SK-N-DZ (cell line): Measurements from ENCODE around the gene NCOA3.
"Not testable (repeated sequence)": the region's sequence is repeated elsewhere in the genome, so short reads cannot be mapped to it uniquely, and the experiment has no call there.

Experiments
- DNase-seq: peaks from one replicate; pipeline ENCODE4 v3.0.0-alpha.2; 2015; ENCODE audit warnings: low spot score

The NCOA3 gene

DNA sequence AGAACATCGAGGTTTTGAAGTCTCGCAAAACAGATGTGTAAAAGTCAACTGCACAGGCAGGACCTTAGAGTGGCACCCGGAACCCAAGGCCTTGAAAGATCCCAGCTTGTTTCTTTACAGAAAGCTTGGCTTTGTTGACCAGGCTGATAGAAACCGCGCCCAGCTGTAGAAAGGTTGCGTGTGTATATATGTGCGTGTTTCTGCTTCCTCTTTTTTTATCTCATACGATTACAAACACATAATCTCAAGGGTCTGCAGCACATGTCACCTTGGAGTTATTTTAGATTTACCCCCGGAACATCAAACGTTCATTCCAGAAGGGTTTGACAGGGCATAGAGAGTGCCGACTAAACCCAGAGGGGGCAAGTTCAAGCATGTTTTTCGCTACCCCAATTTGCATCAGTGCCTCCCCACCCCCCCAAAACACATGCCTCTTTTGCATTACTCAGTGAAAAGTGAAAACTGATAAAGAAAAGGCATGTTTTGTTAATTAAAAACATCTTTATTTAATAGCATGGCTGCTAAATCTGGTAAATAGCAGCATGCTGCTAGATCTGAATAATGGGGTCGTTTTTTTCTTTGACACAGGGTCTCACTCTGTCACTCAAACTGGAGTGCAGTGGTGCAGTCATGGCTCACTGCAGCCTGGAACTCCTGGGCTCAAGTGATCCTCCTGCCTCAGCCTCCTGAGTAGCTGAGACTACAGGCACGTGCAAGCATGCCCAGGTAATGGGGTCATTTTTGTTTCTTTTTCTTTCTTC lies 33.2 kb upstream of the NCOA3 start:
- DNase-seq: no peak

DNA sequence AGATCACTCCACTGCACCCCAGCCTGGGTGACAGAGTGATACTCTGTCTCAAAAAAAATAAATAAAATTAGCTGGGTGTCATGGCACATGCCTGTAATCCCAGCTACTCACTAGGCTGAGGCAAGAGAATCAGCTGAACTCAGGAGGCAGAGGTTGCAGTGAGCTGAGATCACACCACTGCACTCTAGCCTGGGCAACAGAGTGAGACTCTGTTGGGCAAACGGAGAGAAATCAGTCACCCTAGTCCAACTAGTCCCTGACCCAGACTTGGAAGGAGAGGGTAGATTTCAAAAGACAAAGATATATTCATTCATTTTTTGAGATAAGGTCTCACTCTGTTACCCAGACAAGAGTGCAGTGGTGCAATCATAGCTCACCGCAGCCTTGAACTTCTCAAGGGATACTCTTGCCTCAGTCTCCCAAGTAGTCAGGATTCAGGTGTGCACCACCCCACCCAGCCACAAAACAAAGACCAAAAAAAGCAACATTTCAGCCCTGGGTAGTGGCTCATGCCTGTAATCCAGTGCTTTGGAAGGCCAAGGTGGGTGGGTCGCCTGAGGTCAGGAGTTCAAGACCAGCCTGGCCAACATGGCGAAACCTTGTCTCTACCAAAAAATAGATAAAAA lies 26.2 kb upstream of the NCOA3 start:
- no peak for DNase-seq

DNA sequence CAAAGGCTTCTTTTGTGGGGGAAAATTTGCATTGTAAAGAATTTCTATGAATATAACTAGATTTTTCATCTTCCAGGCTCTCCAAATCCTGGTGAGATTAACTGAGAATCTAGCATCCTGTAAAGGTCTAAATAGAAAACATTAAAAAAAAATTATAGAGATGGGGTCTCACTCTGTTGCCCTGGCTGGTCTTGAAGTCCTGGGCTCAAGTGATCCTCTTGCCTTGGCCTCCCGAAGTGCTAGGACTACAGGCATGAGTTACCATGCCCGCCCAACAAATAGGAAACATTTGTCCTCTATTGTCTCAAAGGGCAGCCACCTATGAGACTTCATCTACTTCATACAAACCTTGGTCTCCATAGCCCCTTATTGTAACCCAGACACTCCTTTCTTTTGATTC lies 25.2 kb upstream of the NCOA3 start:
- DNase-seq: no peak

DNA sequence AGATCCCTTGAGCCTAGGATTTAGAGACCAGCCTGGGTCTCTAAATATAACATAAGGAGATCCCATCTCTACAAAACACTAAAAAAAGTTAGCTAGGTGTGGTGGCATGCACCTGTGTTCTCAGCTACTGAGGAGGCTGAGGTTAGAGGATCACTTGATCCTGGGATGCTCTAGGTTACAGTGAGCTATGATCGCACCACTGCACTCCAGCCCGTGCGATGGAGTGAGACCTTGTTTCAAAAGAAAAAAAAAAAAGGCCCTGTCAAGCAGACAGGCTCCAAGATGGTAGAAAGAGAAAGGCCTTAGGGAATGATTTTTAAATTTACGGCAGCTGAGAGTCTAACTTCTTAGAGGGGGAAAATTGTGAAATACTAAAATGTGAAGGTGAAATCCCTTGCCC lies 22.6 kb upstream of the NCOA3 start:
- no peak for DNase-seq

DNA sequence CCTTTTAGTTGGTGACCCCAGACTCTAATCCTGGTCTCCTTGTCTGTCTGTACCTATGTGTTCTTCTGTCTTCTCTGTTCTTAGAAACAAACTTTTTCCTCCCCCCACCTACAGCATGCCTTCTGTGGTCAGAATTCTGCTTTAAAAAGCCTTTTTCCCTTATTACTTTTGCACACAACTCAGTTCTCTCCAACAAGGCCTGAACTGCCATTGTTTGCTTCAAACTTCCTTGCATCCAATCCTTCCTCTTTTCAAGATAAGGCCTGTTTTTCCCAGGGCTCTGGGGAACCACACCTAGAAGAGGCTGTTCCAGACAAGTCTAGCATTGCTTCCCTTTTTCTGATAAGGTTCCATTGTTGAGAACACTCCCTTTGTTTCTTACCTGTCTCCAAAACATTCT lies 22.2 kb upstream of the NCOA3 start:
- no peak for DNase-seq

DNA sequence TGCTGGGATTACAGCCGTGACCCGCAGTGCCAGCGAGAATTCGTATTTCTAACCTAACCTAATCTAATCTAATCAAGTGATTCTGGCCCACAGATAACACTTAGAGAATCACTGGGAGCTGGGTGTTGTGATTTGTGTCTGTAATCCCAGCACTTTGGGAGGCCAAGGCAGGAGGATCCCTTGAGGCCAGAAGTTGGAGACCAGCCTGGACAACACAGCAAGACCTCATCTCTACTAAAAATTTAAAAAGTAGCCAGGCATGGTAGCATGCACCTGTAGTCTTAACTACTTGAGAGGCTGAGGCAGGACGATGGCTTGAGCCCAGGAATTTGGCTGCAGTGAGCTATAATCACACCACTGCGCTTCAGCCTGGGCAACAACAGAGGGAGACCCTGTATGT lies 21.4 kb upstream of the NCOA3 start:
- no peak for DNase-seq

DNA sequence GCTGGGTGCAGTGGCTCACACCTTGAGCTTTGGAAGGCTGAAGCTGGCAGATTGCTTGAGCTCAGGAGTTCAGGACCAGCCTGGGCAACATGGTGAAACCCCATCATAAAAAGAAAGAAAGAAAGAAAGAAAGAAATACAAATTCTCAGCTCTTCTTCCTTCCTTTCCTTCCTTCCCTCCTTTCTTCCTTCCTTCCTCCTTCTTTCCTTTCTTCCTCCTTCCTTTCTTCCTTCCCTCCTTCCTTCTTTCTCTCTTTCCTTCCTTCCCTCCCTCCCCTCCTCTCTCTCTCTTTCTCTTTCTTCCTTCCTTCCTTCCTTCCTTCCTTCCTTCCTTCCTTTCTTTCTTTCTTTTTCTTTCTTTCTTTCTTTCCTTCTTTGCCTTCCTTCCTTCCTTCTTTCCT lies 21.0 kb upstream of the NCOA3 start:
- no peak for DNase-seq

DNA sequence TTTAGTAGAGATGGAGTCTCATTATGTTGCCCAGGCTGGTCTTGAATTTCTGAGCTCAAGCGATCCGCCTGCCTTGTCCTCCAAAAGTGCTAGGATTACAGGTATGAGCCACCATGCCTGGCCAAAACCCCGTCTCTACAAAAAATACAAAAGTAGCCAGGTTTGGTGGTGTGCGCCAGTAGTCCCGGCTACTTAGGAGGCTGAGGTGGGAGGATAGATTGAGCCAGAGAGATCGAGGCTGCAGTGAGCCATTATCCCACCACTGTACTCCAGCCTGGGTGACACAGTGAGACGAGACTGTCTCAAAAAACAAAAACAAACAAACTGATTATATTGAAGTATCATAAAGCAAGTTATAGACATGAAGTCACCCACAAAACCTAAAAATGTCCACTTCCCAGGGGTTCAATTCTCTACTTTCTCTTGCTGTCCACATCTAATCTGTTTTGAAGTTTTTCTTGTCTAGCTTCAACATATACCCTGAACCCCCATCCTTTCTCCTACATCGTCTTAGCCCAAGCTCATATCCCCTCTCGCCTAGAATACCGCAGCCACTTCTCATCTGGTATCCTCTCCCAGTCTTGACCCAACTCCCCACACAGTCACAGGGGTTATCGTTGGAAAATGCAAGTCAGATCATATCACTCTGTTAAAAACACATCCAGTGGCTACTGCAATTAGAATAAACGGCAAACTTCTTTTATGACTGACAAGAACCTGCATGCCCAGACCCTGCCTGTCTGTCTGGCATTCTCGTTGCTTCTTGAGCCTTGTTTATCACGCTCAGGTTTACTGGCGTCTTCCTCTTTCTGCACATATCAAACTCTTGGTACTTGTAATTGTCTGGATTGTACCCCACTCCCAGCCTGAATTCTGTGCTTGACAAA lies 20.1 kb upstream of the NCOA3 start:
- DNase-seq: no peak

DNA sequence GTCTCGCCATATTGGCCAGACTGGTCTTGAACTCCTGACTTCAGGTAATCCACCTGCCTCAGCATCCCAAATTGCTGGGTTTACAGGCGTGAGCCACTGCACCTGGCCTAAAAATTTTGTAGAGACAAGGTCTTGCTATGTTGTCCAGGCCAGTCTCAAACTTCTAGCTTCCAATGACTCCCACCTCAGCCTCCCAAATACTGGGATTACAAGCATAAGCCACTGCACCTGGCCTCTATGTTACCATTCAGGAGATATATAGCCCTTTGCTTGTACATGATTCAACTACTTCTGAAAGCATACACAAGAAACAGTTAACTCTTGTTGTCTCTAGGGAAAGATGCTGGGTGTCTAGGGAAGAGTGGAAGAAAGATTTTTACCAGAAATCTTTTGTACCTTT lies 19.0 kb upstream of the NCOA3 start:
- DNase-seq: no peak

DNA sequence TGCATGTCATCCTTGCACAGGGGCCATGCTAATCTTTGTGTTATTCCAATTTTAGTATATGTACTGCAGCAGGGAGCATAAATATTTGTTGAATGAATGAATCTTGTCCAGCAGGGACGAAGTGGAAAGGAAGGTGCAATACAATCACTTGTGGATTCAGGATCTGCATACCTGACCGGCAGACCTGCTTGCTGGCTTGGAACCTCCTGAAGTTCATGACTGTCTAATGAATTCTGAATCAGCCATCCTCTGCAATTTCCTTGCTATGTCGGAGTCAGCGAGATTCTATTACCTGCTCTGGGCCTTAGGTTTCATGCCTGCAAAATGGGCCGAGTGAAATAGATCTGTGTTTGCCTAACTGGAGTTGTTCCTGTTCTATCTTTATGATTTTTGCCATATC lies 17.4 kb upstream of the NCOA3 start:
- no peak for DNase-seq

DNA sequence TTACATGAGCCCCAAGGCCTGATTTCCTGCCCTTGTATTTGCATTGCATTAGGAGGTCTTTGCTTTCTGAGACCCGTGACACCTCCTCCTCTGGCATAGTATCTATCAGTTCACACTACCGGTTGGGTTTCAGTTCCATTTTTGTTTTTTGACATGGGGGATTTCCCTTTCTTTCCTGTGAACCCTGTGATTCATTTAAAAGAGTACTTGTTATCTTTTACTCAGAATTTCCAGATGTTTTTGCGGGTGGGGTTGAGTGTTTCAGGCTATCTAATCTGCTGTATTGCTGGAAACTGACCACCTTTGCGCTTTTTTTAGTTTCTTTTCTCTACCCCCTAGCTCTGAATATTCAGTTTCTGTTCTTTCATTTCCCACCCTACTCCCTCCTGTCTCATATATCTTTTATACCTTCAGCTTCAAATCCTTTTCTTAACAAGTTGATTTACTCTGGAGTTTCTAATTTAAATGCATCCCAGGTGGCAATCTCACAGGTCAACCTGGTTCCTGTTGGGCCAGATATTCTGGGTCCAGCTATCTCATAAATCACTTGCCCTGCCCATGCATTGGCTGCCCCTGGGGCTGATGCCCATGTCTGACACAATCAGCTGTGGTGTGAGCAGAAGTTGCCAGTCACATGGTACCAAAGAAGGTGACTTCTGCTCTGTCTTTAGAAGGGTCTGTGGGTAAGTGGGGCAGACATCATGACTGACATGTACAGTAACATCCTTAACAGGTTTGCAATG lies 14.3 kb upstream of the NCOA3 start:
- no peak for DNase-seq

DNA sequence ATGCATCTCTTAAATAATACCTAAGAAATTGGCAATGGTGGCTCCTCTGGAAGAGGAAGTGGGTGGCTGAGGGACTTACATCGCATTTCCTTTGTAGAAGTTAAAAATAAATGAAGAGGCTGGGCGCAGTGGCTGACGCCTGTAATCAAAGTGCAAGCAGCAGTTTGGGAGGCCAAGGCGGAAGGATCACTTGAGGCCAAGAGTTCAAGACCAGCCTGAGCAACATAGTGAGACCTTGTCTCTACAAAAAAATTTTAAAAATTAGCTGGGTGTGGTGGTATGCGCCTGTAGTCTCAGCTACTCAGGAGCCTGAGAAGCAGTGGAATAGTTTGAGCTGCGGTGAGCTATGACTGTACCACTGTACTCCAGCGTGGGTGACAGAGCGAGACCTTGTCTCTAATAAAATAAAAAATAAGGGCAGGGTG lies 12.2 kb upstream of the NCOA3 start:
- no peak for DNase-seq

DNA sequence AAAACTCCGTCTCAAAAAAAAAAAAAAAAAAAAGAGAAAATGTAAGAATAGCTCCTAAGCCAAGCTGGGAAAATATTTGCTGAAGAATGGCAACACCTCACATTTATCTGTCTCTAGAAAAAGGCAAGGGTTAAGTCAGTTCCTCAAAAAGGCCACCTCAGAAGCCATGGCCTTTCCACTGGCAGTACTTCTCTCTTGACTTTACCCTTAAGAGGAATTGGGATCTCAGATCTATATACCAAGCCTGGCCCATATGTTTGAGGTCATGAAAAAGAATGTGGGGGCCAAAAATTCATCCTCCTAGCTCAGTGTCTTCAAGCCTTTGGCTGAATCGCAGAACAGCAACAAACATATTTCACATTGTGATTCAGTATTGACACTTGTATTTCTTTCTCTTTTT lies 10.9 kb upstream of the NCOA3 start:
- no peak for DNase-seq

DNA sequence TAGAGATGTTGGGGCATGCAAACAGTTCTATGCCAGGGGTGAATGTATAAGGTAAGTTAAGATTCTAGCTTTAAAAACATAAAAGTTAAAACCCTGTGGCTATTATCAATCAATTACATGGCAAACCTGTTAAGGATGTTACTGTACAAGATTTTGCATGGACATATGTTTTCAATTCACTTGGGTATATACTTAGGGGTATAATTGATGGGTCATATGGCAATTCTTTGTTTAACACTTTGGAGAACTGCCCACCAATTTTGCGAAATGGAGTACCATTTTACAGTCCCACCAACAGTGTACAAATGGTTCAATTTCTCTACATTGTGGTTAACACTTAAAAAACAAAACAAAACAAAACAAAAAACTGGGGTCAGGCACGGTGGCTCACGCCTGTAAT lies 9.4 kb upstream of the NCOA3 start:
- DNase-seq: no peak

DNA sequence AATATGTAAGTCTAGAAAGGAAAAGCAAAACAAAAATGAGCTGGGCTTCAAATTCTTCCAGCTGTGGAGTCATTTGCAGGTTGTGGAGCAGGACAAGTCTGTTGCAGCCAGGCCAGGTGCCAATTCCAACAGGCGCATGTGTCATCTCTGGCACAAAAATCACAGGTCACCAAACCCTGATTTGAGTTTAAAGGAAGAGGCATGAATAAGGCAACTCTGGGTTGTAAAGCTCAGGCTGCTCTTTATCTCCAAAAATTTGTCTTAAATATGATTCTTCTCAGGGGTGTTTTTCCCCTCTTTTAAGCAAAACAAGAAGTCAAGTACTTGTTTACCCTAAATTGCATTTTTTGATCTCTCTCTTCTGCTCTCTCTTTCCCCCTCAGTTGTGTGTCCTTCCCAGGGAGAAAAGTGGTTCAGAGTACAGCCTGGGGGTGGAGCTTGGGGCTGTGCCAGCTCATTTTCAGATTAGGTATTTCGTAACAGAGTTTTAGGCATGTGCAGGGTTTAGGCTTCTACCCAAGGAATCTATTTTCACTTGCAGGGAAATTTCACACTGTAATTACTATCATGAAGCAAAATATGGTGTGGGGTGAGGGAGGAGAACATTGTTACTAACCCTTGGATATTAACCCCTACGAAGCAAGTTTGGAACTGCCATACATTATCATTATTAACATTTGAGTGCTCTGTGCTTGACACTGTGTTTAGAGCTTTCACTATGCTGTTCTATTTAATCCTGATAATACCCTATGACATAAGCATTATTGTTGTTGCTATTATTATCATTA lies 8.3 kb upstream of the NCOA3 start:
- DNase-seq: no peak

DNA sequence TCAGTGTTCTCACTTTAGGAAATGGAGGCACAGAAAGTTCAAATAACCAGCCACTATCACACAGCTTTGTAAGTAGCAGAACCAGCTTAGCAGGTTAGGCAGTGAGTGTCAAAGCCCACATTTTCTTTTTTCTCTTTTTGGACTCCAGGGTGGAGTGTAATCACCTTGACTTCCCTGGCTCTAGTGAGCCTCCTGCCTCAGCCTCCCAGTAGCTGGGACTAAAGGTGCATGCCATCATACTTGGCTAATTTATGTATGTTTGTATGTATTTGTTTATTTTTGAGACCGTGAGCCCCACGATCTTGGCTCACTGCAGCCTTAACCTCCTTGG lies 7.8 kb upstream of the NCOA3 start:
- no peak for DNase-seq

DNA sequence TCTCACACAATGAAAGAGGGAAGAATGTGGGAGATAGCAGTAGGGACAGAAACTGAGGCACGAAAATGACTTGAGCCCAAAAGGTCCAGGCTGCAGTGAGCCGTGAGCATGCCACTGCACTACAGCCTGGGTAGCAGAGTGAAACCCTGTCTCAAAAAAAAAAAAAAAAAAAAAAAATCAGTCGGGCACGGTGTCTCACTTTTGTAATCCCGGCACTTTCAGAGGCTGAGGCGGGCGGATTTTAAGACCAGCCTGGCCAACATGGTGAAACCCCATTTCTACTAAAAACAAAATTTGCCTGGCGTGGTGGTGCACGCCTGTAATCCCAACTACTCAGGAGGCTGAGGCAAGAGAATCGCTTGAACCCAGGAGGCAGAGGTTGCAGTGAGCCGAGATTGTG lies 7.1 kb upstream of the NCOA3 start:
- DNase-seq: not testable (repeated sequence)

DNA sequence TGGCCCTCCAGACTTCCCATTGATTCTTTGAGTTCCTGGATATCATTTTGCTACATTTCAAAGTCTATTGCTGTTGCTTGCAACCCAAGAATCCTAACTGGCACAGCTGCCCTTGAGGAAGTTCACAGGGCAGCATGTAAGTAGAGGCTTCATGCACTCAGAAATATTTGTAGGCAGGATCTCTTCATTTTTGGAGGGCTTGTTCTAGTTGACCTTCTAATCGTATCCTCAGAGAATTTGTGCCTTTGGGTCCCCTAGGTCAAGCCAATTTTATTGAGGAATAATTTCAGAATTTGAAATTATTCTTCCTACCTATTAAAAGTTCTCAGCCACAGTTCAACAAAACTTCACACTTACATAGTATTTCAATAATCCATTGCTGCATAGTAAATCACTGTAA lies 5.6 kb upstream of the NCOA3 start:
- DNase-seq: no peak

DNA sequence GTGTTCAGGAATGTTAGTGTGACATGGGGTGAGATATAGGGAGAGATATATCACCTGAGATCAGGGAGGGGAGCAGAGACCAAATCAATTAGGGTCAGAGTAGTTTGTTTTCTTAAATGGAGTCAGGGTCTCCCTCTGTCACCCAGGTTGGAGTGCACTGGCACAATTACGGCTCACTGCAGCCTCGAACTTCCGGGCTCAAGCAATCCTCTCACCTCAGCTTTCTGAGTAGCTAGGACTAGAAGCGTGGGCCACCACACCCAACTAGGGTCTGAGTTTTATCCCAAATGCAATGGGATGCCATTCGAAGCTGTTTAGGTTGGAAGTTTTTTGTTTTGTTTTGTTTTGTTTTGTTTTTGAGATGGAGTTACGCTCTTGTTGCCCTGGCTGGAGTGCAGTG lies 3.1 kb upstream of the NCOA3 start:
- DNase-seq: no peak

DNA sequence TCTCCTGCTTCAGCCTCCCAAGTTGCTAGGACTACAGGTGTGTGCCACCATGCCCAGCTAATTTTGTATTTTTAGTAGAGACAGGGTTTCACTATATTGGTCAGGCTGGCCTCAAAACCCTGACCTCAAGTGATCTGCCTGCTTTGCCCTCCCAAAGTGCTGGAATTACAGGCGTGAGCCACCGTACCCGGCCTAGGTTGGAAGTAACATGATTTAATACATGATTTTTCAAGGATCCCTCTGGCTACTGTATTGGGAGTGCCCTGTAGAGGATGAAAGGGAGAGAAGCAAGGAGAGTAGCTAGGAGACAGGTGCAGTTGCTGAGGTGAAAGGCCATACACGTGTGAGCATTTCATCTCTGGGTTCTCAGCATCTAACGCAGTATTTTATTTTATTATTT lies 2.6 kb upstream of the NCOA3 start:
- no peak for DNase-seq

DNA sequence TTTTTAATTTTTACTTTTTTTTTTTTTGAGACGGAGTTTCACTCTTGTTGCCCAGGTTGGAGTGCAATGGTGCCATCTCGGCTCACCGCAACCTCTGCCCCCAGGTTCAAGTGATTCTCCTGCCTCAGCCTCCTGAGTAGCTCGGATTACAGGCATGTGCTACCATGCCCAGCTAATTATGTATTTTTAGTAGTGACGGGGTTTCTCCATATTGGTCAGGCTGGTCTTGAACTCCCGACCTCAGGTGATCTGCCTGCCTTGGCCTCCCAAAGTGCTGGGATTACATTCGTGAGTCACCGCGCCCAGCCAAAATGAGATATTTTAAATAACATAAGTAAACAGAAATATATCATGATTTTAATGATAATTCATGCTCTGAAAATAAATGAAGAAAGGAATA lies 1.6 kb upstream of the NCOA3 start:
- DNase-seq: not testable (repeated sequence)
